HepG2 (cell line): ENCODE results near the gene GDAP1L1. TPM values are rescaled to one million over a fixed set of nuclear protein-coding genes. Genes with fewer than 3 reads are reported as not detected.

Source experiments
- CHD2 ChIP-seq: IDR thresholded peaks from 2 replicates; pipeline ENCODE4 v1.6.1; 2011; ENCODE audit warnings: low read depth, low read length, improper control_type of control experiment
- CREB1 ChIP-seq, 2 experiments: fragments of 450-650 bp in 1 of 2; IDR thresholded peaks; 2 replicates each; pipeline ENCODE4 v1.6.1; 2016 to 2017; ENCODE audit warnings: control low read depth in 1 of 2, mild to moderate bottlenecking in 1 of 2, missing compliant biosample characterization in 1 of 2, missing genetic modification characterization in 1 of 2
- CREBL2 ChIP-seq: sonication (generic); formaldehyde crosslinking; IDR thresholded peaks from 2 replicates; pipeline ENCODE4 v1.8.1; 2023; ENCODE audit warnings: missing genetic modification reagents, mild to moderate bottlenecking, borderline replicate concordance
- DMTF1 ChIP-seq: sonication (generic); formaldehyde crosslinking; IDR thresholded peaks from 2 replicates; pipeline ENCODE4 v1.4.0; 2020; ENCODE audit warnings: mild to moderate bottlenecking, missing genetic modification reagents
- GABPA ChIP-seq, 2 experiments: IDR thresholded peaks; 2 replicates each; pipeline ENCODE4 v1.6.1; 2011 to 2016; ENCODE audit warnings: low read depth in 2 of 2, low read length in 1 of 2, missing biosample characterization in 1 of 2, missing genetic modification characterization in 1 of 2
- GATAD1 ChIP-seq: IDR thresholded peaks from 2 replicates; pipeline ENCODE4 v1.6.1; 2016; ENCODE audit warnings: missing genetic modification reagents, missing compliant biosample characterization
- HDAC1 ChIP-seq: sonication (generic); formaldehyde crosslinking; IDR thresholded peaks from 2 replicates; pipeline ENCODE4 v1.5.1; 2020; ENCODE audit warnings: mild to moderate bottlenecking, missing genetic modification reagents
- MIER3 ChIP-seq: IDR thresholded peaks from 2 replicates; pipeline ENCODE4 v1.6.1; 2016; ENCODE audit warnings: missing compliant biosample characterization, borderline replicate concordance
- NFE2L2 ChIP-seq: fragments of 150-350 bp; IDR thresholded peaks from 2 replicates; pipeline ENCODE4 v1.6.1; 2014; ENCODE audit warnings: low read length
- RBAK ChIP-seq: sonication (generic); formaldehyde crosslinking; IDR thresholded peaks from 2 replicates; pipeline ENCODE4 v1.5.1; 2020; ENCODE audit warnings: mild to moderate bottlenecking, missing genetic modification reagents
- SP140L ChIP-seq: sonication (generic); formaldehyde crosslinking; IDR thresholded peaks from 2 replicates; pipeline ENCODE4 v1.4.0; 2020; ENCODE audit warnings: missing genetic modification reagents, borderline replicate concordance
- SP5 ChIP-seq: IDR thresholded peaks from 2 replicates; pipeline ENCODE4 v1.6.1; 2016; ENCODE audit warnings: low read depth, borderline replicate concordance
- STAT6 ChIP-seq: sonication (generic); formaldehyde crosslinking; IDR thresholded peaks from 2 replicates; pipeline ENCODE4 v1.4.0; 2020; ENCODE audit warnings: missing genetic modification reagents, mild to moderate bottlenecking, borderline replicate concordance
- TARDBP ChIP-seq: sonication (generic); formaldehyde crosslinking; IDR thresholded peaks from 2 replicates; pipeline ENCODE4 v1.8.0; 2022; ENCODE audit warnings: mild to moderate bottlenecking, missing genetic modification reagents
- TBL1XR1 ChIP-seq: fragments of 150-350 bp; IDR thresholded peaks from 2 replicates; pipeline ENCODE4 v1.6.1; 2014; ENCODE audit warnings: borderline replicate concordance, low read length; ENCODE audit not compliant: partially characterized antibody
- ZKSCAN8 ChIP-seq: IDR thresholded peaks from 2 replicates; pipeline ENCODE4 v1.6.1; 2016; ENCODE audit warnings: borderline replicate concordance, missing genetic modification reagents, missing compliant biosample characterization
- ZMYM4 ChIP-seq: sonication (generic); formaldehyde crosslinking; IDR thresholded peaks from 2 replicates; pipeline ENCODE4 v1.8.1; 2023; ENCODE audit warnings: mild to moderate bottlenecking, missing genetic modification reagents
- ZNF30 ChIP-seq: sonication (generic); formaldehyde crosslinking; IDR thresholded peaks from 2 replicates; pipeline ENCODE4 v1.5.0; 2020; ENCODE audit warnings: mild to moderate bottlenecking, missing genetic modification reagents
- ZNF446 ChIP-seq: sonication (generic); formaldehyde crosslinking; IDR thresholded peaks from 2 replicates; pipeline ENCODE4 v1.5.0; 2020; ENCODE audit warnings: mild to moderate bottlenecking, missing genetic modification reagents
- ZNF496 ChIP-seq: sonication (generic); formaldehyde crosslinking; IDR thresholded peaks from 2 replicates; pipeline ENCODE4 v1.8.1; 2023; ENCODE audit warnings: mild to moderate bottlenecking, moderate library complexity, missing genetic modification reagents; ENCODE audit not compliant: insufficient replicate concordance
- ZNF569 ChIP-seq: sonication (generic); formaldehyde crosslinking; IDR thresholded peaks from 2 replicates; pipeline ENCODE4 v1.5.0; 2020; ENCODE audit warnings: mild to moderate bottlenecking, missing genetic modification reagents, moderate library complexity, borderline replicate concordance
- ZNF720 ChIP-seq: sonication (generic); formaldehyde crosslinking; IDR thresholded peaks from 2 replicates; pipeline ENCODE4 v1.4.0; 2020; ENCODE audit warnings: missing genetic modification reagents
- ZNF782 ChIP-seq: sonication (generic); formaldehyde crosslinking; IDR thresholded peaks from 2 replicates; pipeline ENCODE4 v1.4.0; 2020; ENCODE audit warnings: missing genetic modification reagents, mild to moderate bottlenecking, borderline replicate concordance
- ZSCAN21 ChIP-seq: sonication (generic); formaldehyde crosslinking; IDR thresholded peaks from 2 replicates; pipeline ENCODE4 v1.8.0; 2022; ENCODE audit warnings: mild to moderate bottlenecking, missing genetic modification reagents, moderate library complexity, borderline replicate concordance
- polyA plus RNA-seq, 8 experiments: library from polyadenylated mRNA; depleted of rRNA in 3 of 8; stranded (reverse) in 7 of 8; unstranded in 1 of 8; fragments of >200 nt; fragmentation: Illumina TruSeq in 4 of 8; extraction: Trizol in 4 of 8; gene quantifications; 2 replicates each; pipeline versions ENCODE4 v1.2.1 to v1.2.3, GENCODE V29; 2011 to 2016; ENCODE audit warnings: low read depth in 4 of 8, missing spikeins in 1 of 8, mixed read lengths in 1 of 8; ENCODE audit not compliant: insufficient read depth in 1 of 8
- total RNA-seq, 5 experiments: library from RNA; depleted of rRNA; stranded (reverse); fragments of >200 nt; fragmentation: Illumina TruSeq; extraction: Trizol; gene quantifications; 2 replicates each; pipeline ENCODE4 v1.2.3, GENCODE V29; 2016; ENCODE audit warnings: low read depth in 1 of 5

Gene GDAP1L1
- total and polyA plus RNA-seq, 2 of the 13 experiments (the other 11 are each of a cell fraction or from before 2014, with no cell fraction given): 0.04 TPM; not detected in 1

GRCh38 chr20:44310664-44311639 lies 63.8 kb downstream of the GDAP1L1 start, which contains the start of gene FITM2 (continued):
- peak; percentile 77; the same call in 1 of the 2 replicates for TF ChIP-seq STAT6 (CRISPR knock-in tag)
- TF ChIP-seq ZMYM4 (CRISPR knock-in tag): peak; percentile 99
- no peak for TF ChIP-seq NFE2L2
- peak; percentile 52; the same call in 1 of the 2 replicates for TF ChIP-seq RBAK (CRISPR knock-in tag)
- TF ChIP-seq ZNF30 (CRISPR knock-in tag): no peak
- TF ChIP-seq ZNF496: no peak
- peak; percentile 95 for TF ChIP-seq HDAC1
- TF ChIP-seq SP140L (CRISPR knock-in tag): no peak
- peak; percentile 95 for TF ChIP-seq GATAD1 (CRISPR knock-in tag)
- TF ChIP-seq ZNF446 (CRISPR knock-in tag): no peak
- TF ChIP-seq MIER3 (CRISPR knock-in tag): peak; percentile 99
- no peak for TF ChIP-seq ZNF720 (CRISPR knock-in tag)
- peak; percentile 97 for TF ChIP-seq TARDBP (CRISPR knock-in tag)
- TF ChIP-seq ZNF782: no peak; the same call in 1 of the 2 replicates
- no peak for TF ChIP-seq CREBL2 (CRISPR knock-in tag)
- TF ChIP-seq ZKSCAN8 (CRISPR knock-in tag): peak; percentile 94; the same call in 1 of the 2 replicates
- peak; percentile 96; the same call in 1 of the 2 replicates for TF ChIP-seq ZSCAN21 (CRISPR knock-in tag)
- TF ChIP-seq TBL1XR1: no peak
- TF ChIP-seq GABPA (IDR thresholded peaks at IDR 0.05; ENCODE audit: low read depth, low read length): no peak
- peak; percentile 55 for TF ChIP-seq GABPA (CRISPR knock-in tag; IDR thresholded peaks at IDR 0.05; ENCODE audit: low read depth)
- TF ChIP-seq CREB1 (IDR thresholded peaks at IDR 0.05): peak; percentile 78
- TF ChIP-seq CREB1 (CRISPR knock-in tag; IDR thresholded peaks at IDR 0.05): no peak
- TF ChIP-seq DMTF1 (CRISPR knock-in tag): no peak
- no peak for TF ChIP-seq ZNF569 (CRISPR knock-in tag)
- peak; percentile 49; the same call in 1 of the 2 replicates for TF ChIP-seq SP5 (CRISPR knock-in tag)
- TF ChIP-seq CHD2: no peak; the same call in 1 of the 2 replicates
